Endothelial cell of umbilical vein (primary cell): ENCODE data around the gene PRDX3.

Experiments used
- EZH2 ChIP-seq: IDR thresholded peaks from 2 replicates; pipeline ENCODE4 v1.6.1; 2012; ENCODE audit warnings: borderline replicate concordance, low read depth, mild to moderate bottlenecking, moderate library complexity, low read length, inconsistent platforms; ENCODE audit not compliant: severe bottlenecking
- JUN ChIP-seq: IDR thresholded peaks from 2 replicates; pipeline ENCODE4 v1.6.1; 2011; ENCODE audit warnings: borderline replicate concordance, low read depth; ENCODE audit not compliant: insufficient read length, insufficient read depth
- MYC ChIP-seq: IDR thresholded peaks from one replicate; pipeline ENCODE4 v1.6.1; 2011; ENCODE audit warnings: mild to moderate bottlenecking, low read depth, low read length
- POLR2A ChIP-seq: IDR thresholded peaks from 2 replicates; pipeline ENCODE4 v1.6.1; 2012; ENCODE audit warnings: low read depth, mild to moderate bottlenecking, control low read depth, low read length
- POLR2AphosphoS5 ChIP-seq: IDR thresholded peaks from 2 replicates; pipeline ENCODE4 v1.6.1; 2012; ENCODE audit warnings: low read depth, mild to moderate bottlenecking, control low read depth, low read length, moderate library complexity; ENCODE audit not compliant: insufficient read depth
- TF ChIP-seq, protein P1 (sequence below), 2 donors: IDR thresholded peaks; 1 replicate in 1 of 2; 2 replicates in 1 of 2; pipeline ENCODE4 v1.5.1; 2011; ENCODE audit warnings: low read length in 2 of 2, mild to moderate bottlenecking in 2 of 2, moderate library complexity in 2 of 2, control low read depth in 1 of 2, inconsistent platforms in 1 of 2, low read depth in 1 of 2; ENCODE audit not compliant: insufficient read depth in 1 of 2; ENCODE audit errors: extremely low read depth in 1 of 2

DNA sequence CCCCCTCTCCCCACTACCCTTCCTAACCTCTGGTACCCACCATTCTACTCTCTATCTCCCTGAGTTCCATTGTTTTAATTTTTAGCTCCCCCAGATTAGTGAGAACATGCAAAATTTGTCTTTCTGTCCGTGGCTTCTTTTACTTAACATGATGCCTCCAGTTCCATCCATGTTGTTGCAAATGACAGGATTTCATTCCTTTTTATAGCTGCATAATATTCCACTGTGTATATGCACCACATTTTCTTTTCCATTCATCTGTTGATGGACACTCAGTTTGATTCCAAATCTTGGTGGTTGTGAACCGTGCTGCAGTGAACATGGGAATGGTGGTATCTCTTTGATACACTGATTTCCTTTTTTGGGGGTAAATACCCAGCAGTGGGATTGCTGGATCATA, 52.7 kb downstream of the PRDX3 start:
- no peak for TF ChIP-seq JUN
- TF ChIP-seq POLR2A, result no peak
- TF ChIP-seq, protein P1, sequence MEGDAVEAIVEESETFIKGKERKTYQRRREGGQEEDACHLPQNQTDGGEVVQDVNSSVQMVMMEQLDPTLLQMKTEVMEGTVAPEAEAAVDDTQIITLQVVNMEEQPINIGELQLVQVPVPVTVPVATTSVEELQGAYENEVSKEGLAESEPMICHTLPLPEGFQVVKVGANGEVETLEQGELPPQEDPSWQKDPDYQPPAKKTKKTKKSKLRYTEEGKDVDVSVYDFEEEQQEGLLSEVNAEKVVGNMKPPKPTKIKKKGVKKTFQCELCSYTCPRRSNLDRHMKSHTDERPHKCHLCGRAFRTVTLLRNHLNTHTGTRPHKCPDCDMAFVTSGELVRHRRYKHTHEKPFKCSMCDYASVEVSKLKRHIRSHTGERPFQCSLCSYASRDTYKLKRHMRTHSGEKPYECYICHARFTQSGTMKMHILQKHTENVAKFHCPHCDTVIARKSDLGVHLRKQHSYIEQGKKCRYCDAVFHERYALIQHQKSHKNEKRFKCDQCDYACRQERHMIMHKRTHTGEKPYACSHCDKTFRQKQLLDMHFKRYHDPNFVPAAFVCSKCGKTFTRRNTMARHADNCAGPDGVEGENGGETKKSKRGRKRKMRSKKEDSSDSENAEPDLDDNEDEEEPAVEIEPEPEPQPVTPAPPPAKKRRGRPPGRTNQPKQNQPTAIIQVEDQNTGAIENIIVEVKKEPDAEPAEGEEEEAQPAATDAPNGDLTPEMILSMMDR (IDR thresholded peaks at IDR 0.05; ENCODE audit: extremely low read depth in 1 of 2, insufficient read depth in 1 of 2, low read depth in 1 of 2, low read length in 2 of 2), result no peak
- no peak for TF ChIP-seq POLR2AphosphoS5
- TF ChIP-seq MYC, result no peak
- no peak for TF ChIP-seq EZH2
